HEK293 (cell line): ENCODE data around the gene RAB44.

Source experiments
- BCL11A ChIP-seq: fragments of 450-650 bp; formaldehyde crosslinking; IDR thresholded peaks from 2 replicates; pipeline ENCODE4 v1.5.1; 2016; ENCODE audit warnings: low read depth, missing biosample characterization, missing genetic modification characterization
- KLF9 ChIP-seq: fragments of 450-650 bp; formaldehyde crosslinking; IDR thresholded peaks from 2 replicates; pipeline ENCODE4 v1.5.1; 2016; ENCODE audit warnings: missing biosample characterization, missing genetic modification characterization, low read depth
- SALL2 ChIP-seq: fragments of 450-650 bp; formaldehyde crosslinking; IDR thresholded peaks from 2 replicates; pipeline ENCODE4 v1.5.0; 2017; ENCODE audit warnings: missing biosample characterization, mild to moderate bottlenecking, missing genetic modification characterization, borderline replicate concordance
- SCRT2 ChIP-seq: fragments of 450-650 bp; formaldehyde crosslinking; IDR thresholded peaks from 2 replicates; pipeline ENCODE4 v1.5.1; 2016; ENCODE audit warnings: missing biosample characterization, missing genetic modification characterization
- ZNF707 ChIP-seq: fragments of 450-650 bp; formaldehyde crosslinking; IDR thresholded peaks from 2 replicates; pipeline ENCODE4 v1.5.1; 2016; ENCODE audit warnings: missing biosample characterization, missing genetic modification characterization
- ZNF76 ChIP-seq: fragments of 450-650 bp; formaldehyde crosslinking; IDR thresholded peaks from 2 replicates; pipeline ENCODE4; 2016; ENCODE audit warnings: low read depth, missing biosample characterization, missing genetic modification characterization, borderline replicate concordance
- TF ChIP-seq, protein P1 (sequence below): IDR thresholded peaks from 2 replicates; pipeline ENCODE4 v1.6.1; 2011; ENCODE audit warnings: mild to moderate bottlenecking, low read depth, low read length, borderline replicate concordance
- TF ChIP-seq, protein P2 (sequence below): fragments of 450-650 bp; formaldehyde crosslinking; IDR thresholded peaks from 2 replicates; pipeline ENCODE4 v1.5.1; 2016; ENCODE audit warnings: missing biosample characterization, missing genetic modification characterization
- TF ChIP-seq, protein P3 (sequence below): fragments of 450-650 bp; formaldehyde crosslinking; IDR thresholded peaks from 2 replicates; pipeline ENCODE4 v1.5.1; 2016; ENCODE audit warnings: missing biosample characterization, missing genetic modification characterization
- TF ChIP-seq, protein P4 (sequence below): fragments of 450-650 bp; formaldehyde crosslinking; IDR thresholded peaks from 2 replicates; pipeline ENCODE4 v1.5.1; 2016; ENCODE audit warnings: missing biosample characterization, missing genetic modification characterization
- TF ChIP-seq, protein P5 (sequence below): fragments of 450-650 bp; formaldehyde crosslinking; IDR thresholded peaks from 2 replicates; pipeline ENCODE4 v1.5.1; 2016; ENCODE audit warnings: missing biosample characterization, missing genetic modification characterization

DNA sequence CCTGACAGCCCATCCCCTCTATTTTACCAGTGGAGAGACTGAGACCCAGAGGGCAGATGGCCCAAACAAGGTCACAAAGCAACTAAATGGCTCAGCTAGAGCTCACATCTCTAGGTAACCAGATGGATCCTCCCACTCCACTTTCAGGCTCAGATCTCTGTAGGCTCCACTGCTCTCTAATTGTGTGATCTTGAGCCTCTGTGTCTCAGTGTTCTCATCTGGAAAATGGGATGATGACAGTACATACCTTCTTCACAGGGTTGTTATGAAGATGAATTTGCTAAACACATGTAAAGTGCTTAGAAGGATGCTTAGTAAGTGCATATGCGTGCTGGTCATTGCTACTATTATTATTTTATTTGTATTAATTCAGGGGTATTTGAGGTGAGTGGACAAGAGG, 40.5 kb downstream of the RAB44 start:
- TF ChIP-seq, protein P1, sequence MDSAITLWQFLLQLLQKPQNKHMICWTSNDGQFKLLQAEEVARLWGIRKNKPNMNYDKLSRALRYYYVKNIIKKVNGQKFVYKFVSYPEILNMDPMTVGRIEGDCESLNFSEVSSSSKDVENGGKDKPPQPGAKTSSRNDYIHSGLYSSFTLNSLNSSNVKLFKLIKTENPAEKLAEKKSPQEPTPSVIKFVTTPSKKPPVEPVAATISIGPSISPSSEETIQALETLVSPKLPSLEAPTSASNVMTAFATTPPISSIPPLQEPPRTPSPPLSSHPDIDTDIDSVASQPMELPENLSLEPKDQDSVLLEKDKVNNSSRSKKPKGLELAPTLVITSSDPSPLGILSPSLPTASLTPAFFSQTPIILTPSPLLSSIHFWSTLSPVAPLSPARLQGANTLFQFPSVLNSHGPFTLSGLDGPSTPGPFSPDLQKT: no peak
- TF ChIP-seq, protein P2, sequence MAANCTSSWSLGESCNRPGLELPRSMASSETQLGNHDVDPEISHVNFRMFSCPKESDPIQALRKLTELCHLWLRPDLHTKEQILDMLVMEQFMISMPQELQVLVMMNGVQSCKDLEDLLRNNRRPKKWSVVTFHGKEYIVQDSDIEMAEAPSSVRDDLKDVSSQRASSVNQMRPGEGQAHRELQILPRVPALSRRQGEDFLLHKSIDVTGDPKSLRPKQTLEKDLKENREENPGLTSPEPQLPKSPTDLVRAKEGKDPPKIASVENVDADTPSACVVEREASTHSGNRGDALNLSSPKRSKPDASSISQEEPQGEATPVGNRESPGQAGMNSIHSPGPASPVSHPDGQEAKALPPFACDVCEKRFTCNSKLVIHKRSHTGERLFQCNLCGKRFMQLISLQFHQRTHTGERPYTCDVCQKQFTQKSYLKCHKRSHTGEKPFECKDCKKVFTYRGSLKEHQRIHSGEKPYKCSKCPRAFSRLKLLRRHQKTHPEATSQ (tag by site-specific recombination): no peak
- TF ChIP-seq, protein P3, sequence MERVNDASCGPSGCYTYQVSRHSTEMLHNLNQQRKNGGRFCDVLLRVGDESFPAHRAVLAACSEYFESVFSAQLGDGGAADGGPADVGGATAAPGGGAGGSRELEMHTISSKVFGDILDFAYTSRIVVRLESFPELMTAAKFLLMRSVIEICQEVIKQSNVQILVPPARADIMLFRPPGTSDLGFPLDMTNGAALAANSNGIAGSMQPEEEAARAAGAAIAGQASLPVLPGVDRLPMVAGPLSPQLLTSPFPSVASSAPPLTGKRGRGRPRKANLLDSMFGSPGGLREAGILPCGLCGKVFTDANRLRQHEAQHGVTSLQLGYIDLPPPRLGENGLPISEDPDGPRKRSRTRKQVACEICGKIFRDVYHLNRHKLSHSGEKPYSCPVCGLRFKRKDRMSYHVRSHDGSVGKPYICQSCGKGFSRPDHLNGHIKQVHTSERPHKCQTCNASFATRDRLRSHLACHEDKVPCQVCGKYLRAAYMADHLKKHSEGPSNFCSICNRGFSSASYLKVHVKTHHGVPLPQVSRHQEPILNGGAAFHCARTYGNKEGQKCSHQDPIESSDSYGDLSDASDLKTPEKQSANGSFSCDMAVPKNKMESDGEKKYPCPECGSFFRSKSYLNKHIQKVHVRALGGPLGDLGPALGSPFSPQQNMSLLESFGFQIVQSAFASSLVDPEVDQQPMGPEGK: no peak
- TF ChIP-seq, protein P4, sequence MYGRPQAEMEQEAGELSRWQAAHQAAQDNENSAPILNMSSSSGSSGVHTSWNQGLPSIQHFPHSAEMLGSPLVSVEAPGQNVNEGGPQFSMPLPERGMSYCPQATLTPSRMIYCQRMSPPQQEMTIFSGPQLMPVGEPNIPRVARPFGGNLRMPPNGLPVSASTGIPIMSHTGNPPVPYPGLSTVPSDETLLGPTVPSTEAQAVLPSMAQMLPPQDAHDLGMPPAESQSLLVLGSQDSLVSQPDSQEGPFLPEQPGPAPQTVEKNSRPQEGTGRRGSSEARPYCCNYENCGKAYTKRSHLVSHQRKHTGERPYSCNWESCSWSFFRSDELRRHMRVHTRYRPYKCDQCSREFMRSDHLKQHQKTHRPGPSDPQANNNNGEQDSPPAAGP (tag by site-specific recombination): no peak
- TF ChIP-seq, protein P5, sequence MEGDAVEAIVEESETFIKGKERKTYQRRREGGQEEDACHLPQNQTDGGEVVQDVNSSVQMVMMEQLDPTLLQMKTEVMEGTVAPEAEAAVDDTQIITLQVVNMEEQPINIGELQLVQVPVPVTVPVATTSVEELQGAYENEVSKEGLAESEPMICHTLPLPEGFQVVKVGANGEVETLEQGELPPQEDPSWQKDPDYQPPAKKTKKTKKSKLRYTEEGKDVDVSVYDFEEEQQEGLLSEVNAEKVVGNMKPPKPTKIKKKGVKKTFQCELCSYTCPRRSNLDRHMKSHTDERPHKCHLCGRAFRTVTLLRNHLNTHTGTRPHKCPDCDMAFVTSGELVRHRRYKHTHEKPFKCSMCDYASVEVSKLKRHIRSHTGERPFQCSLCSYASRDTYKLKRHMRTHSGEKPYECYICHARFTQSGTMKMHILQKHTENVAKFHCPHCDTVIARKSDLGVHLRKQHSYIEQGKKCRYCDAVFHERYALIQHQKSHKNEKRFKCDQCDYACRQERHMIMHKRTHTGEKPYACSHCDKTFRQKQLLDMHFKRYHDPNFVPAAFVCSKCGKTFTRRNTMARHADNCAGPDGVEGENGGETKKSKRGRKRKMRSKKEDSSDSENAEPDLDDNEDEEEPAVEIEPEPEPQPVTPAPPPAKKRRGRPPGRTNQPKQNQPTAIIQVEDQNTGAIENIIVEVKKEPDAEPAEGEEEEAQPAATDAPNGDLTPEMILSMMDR (tag by site-specific recombination): no peak
- no peak for TF ChIP-seq ZNF76
- no peak for TF ChIP-seq SALL2 (tag by site-specific recombination)
- no peak for TF ChIP-seq ZNF707
- no peak for TF ChIP-seq SCRT2 (tag by site-specific recombination)
- no peak for TF ChIP-seq KLF9
- no peak for TF ChIP-seq BCL11A (tag by site-specific recombination)
